Astrocyte of the spinal cord (primary cell): ENCODE results near the gene CRYBG3.

Experiments used
- DNase-seq: peaks from one replicate; pipeline ENCODE4 v3.0.0; 2011; ENCODE audit warnings: low read depth, low spot score
- H3K4me3 ChIP-seq: 2 replicates; pipeline ENCODE4 v1.5.1; 2011; ENCODE audit warnings: low read depth, mild to moderate bottlenecking, low read length, moderate library complexity
- CTCF ChIP-seq: IDR thresholded peaks from 2 replicates; pipeline ENCODE4 v1.5.1; 2012; ENCODE audit warnings: low read depth, mild to moderate bottlenecking, low read length, inconsistent platforms
- in situ Hi-C: cut with HindIII; loops from 2 replicates; pipeline ENCODE4 v1.10.0; 2017; ENCODE audit warnings: low sequenced_read_pairs

CRYBG3 gene

GRCh38 chr3:97810779-97811390 is 10.9 kb upstream of the CRYBG3 start:
- in situ Hi-C loops: no loop called here
- DNase-seq: no peak
- no peak for TF ChIP-seq CTCF
- no peak overlapping the region for H3K4me3 ChIP-seq

- H3K4me3 ChIP-seq: no peak overlapping the region
- in situ Hi-C loops: no loop called here
Observed at GRCh38 chr3:97815149-97815917, 6.5 kb upstream of the CRYBG3 start.

GRCh38 chr3:97816811-97817210 is 5.0 kb upstream of the CRYBG3 start:
- no peak for TF ChIP-seq CTCF
- in situ Hi-C loops: no loop called here
- no peak for DNase-seq
- no peak overlapping the region for H3K4me3 ChIP-seq

More at GRCh38 chr3:97815149-97815917, 6.5 kb upstream of the CRYBG3 start:
- DNase-seq: no peak
- no peak for TF ChIP-seq CTCF

- H3K4me3 ChIP-seq: no peak overlapping the region
- in situ Hi-C loops: no loop called here
- no peak for DNase-seq
- TF ChIP-seq CTCF: no peak
Observed at GRCh38 chr3:97817965-97818364, 3.8 kb upstream of the CRYBG3 start.

GRCh38 chr3:97820780-97821179 is 1.0 kb upstream of the CRYBG3 start:
- H3K4me3 ChIP-seq: no peak overlapping the region
- no peak for DNase-seq
- no peak for TF ChIP-seq CTCF
- in situ Hi-C loops: no loop called here

- TF ChIP-seq CTCF: no peak
- DNase-seq: peak; percentile 77
- in situ Hi-C loops: no loop called here
- peak overlapping the region; percentile 82 for H3K4me3 ChIP-seq
Observed at GRCh38 chr3:97821287-97821773, 481 bp upstream of the CRYBG3 start.
